ENCODE data around the gene ADIRF. TPM values are rescaled to one million over a fixed set of nuclear protein-coding genes. Genes with fewer than 3 reads are reported as not detected.

Gene ADIRF
- polyA plus RNA-seq, 1 donor from 2014 or later, result not detected

GRCh38 chr10:86953747-86954680 is 14.3 kb upstream of the ADIRF start:
- Mint-ChIP-seq H3K27me3 (peaks cover 3% of the 10 kb centered on the region), H3K27ac (no peak overlapping the region), H3K4me3 (no peak overlapping the region), H3K9me3 (peaks cover 4 to 18% (median 6%) of the 10 kb centered on the region in 3 donors), H3K4me1 (no peaks in the 10 kb centered on the region), H3K36me3 (peaks cover 3% of the 10 kb centered on the region)

GRCh38 chr10:86954681-86955500 is 13.4 kb upstream of the ADIRF start:
- H3K4me3 Mint-ChIP-seq, result peak overlapping the region in 1 of 4 donors; percentile 37
- no peak overlapping the region for H3K27ac Mint-ChIP-seq
- no peaks in the 10 kb centered on the region for H3K4me1 Mint-ChIP-seq
- H3K9me3 Mint-ChIP-seq, result peaks cover 4 to 18% (median 6%) of the 10 kb centered on the region in 3 donors
- peaks cover 3% of the 10 kb centered on the region for H3K36me3 Mint-ChIP-seq
- H3K27me3 Mint-ChIP-seq, result peaks cover 6% of the 10 kb centered on the region

- Mint-ChIP-seq H3K27me3 (peaks cover 8% of the 10 kb centered on the region), H3K4me1 (no peaks in the 10 kb centered on the region), H3K4me3 (no peak overlapping the region), H3K27ac (no peak overlapping the region), H3K9me3 (peaks cover 4 to 14% (median 6%) of the 10 kb centered on the region in 3 donors), H3K36me3 (peaks cover 3% of the 10 kb centered on the region)
Measured at GRCh38 chr10:86955501-86956194, 12.6 kb upstream of the ADIRF start.

- Mint-ChIP-seq H3K9me3 (peaks cover 4 to 14% (median 6%) of the 10 kb centered on the region in 3 donors), H3K4me3 (no peak overlapping the region), H3K27ac (peak overlapping the region in 1 of 3 donors; percentile 53)
Measured at GRCh38 chr10:86956195-86956847, 12.0 kb upstream of the ADIRF start.

GRCh38 chr10:86956848-86957448 is 11.3 kb upstream of the ADIRF start:
- Mint-ChIP-seq H3K9me3 (peaks cover 3 to 12% (median 5%) of the 10 kb centered on the region in 3 donors), H3K27ac (peak overlapping the region in 1 of 3 donors; percentile 53), H3K36me3 (peaks cover 1% of the 10 kb centered on the region), H3K4me3 (no peak overlapping the region), H3K4me1 (no peaks in the 10 kb centered on the region), H3K27me3 (peaks cover 8% of the 10 kb centered on the region)

More at GRCh38 chr10:86956195-86956847, 12.0 kb upstream of the ADIRF start:
- Mint-ChIP-seq H3K4me1 (no peaks in the 10 kb centered on the region), H3K27me3 (peaks cover 8% of the 10 kb centered on the region), H3K36me3 (peaks cover 3% of the 10 kb centered on the region)

GRCh38 chr10:86957471-86958115 is 10.7 kb upstream of the ADIRF start, which contains the start of gene MMRN2:
Gene MMRN2 (minus strand): TSS chr10:86957615. CDS start chr10:86957541, 74 bp downstream.
- peak within 1 kb of the TSS in 1 of 4 donors; percentile 61 for H3K4me3 Mint-ChIP-seq
- H3K27ac Mint-ChIP-seq, result peak within 1 kb of the TSS in 1 of 3 donors; percentile 53
- H3K9me3 Mint-ChIP-seq, result peaks cover under 1 to 6% (median 2%) of the 10 kb centered on the region in 3 donors
- H3K27me3 Mint-ChIP-seq, result peaks cover 8% of the 10 kb centered on the region
- H3K4me1 Mint-ChIP-seq, result no peaks in the 10 kb centered on the region
- no peaks in the 10 kb centered on the region for H3K36me3 Mint-ChIP-seq

- no peaks in the 10 kb centered on the region for H3K36me3 Mint-ChIP-seq
- H3K27ac Mint-ChIP-seq, result no peak within 1 kb of the TSS
- no peaks in the 10 kb centered on the region for H3K4me1 Mint-ChIP-seq
- no peaks in the 10 kb centered on the region for H3K9me3 Mint-ChIP-seq
- H3K4me3 Mint-ChIP-seq, result peak within 1 kb of the TSS in 1 of 4 donors; percentile 61
- H3K27me3 Mint-ChIP-seq, result peaks cover 8% of the 10 kb centered on the region
Measured at GRCh38 chr10:86958116-86958900, 10.0 kb upstream of the ADIRF start, which contains the start of gene SNCG. Gene SNCG (plus strand): TSS chr10:86958599. CDS start chr10:86958698, 99 bp downstream.

GRCh38 chr10:86958901-86959736 is 9.2 kb upstream of the ADIRF start:
- no peaks in the 10 kb centered on the region for H3K36me3 Mint-ChIP-seq
- no peaks in the 10 kb centered on the region for H3K9me3 Mint-ChIP-seq
- peaks cover 8% of the 10 kb centered on the region for H3K27me3 Mint-ChIP-seq
- no peak overlapping the region for H3K4me3 Mint-ChIP-seq
- no peaks in the 10 kb centered on the region for H3K4me1 Mint-ChIP-seq
- no peak overlapping the region for H3K27ac Mint-ChIP-seq

- Mint-ChIP-seq H3K36me3 (no peaks in the 10 kb centered on the region), H3K27ac (no peak overlapping the region), H3K4me3 (no peak overlapping the region), H3K27me3 (peaks cover 8% of the 10 kb centered on the region), H3K4me1 (peaks cover 0 to 2% (median 0%) of the 10 kb centered on the region in 3 donors), H3K9me3 (no peaks in the 10 kb centered on the region)
Measured at GRCh38 chr10:86959737-86960002, 8.6 kb upstream of the ADIRF start.

- peaks cover 9% of the 10 kb centered on the region for H3K27me3 Mint-ChIP-seq
- H3K27ac Mint-ChIP-seq, result no peak overlapping the region
- H3K9me3 Mint-ChIP-seq, result no peaks in the 10 kb centered on the region
- H3K4me3 Mint-ChIP-seq, result peak overlapping the region in 1 of 4 donors; percentile 41
- peaks cover 0 to 2% (median 2%) of the 10 kb centered on the region in 3 donors for H3K4me1 Mint-ChIP-seq
- no peaks in the 10 kb centered on the region for H3K36me3 Mint-ChIP-seq
Measured at GRCh38 chr10:86960003-86960862, 8.0 kb upstream of the ADIRF start.

GRCh38 chr10:86960863-86961434 is 7.3 kb upstream of the ADIRF start:
- no peaks in the 10 kb centered on the region for H3K9me3 Mint-ChIP-seq
- H3K4me1 Mint-ChIP-seq, result peaks cover 0 to 8% (median 6%) of the 10 kb centered on the region in 3 donors
- peaks cover 9% of the 10 kb centered on the region for H3K27me3 Mint-ChIP-seq
- H3K4me3 Mint-ChIP-seq, result peak overlapping the region in 1 of 4 donors; percentile 41
- no peak overlapping the region for H3K27ac Mint-ChIP-seq
- no peaks in the 10 kb centered on the region for H3K36me3 Mint-ChIP-seq
